NCI-H774 (cell line): ENCODE results near the gene PBXIP1.

Source experiments
- DNase-seq: peaks from one replicate; lab custom pipeline; 2025; lab: John Stamatoyannopoulos, UW

The PBXIP1 gene

DNA sequence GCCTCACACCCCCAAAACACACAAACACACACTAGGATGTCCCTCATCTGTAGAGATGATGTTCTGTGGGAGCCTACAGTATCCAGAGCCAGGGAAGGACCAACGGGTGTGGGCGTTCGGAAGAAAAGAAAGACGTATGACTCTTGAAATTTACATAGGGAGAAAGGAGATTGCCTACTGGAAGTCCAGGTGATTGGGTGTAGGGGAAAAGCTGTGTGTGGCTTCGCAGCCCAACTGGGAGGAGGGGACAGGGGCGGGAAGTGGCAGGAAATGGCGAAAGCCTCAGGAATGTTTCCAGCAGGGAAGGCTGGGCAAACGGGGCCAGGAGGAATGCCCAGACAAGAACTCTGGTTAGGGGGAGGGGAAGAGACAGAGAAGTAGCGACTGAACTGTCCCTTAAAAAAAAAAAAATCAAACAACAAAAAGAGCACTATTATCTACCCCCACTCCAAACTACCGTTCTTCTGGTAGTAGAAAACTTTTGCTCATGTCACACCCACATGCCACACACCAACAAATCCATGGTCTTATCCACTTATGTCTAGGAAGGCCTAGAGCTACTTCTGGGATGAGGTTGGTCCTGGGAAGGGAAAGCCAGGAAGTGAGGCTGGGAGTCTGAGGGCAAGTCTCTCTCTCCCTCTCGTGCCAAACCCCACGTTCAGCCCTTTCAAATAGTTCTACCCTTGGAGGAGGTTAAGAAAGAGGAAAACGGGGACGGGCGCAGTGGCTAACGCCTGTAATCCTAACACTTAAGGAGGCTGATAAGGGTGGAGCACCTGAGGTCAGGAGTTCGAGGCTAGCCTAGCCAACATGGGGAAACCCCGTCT lies 16.8 kb upstream of the PBXIP1 start:
- no peak for DNase-seq

DNA sequence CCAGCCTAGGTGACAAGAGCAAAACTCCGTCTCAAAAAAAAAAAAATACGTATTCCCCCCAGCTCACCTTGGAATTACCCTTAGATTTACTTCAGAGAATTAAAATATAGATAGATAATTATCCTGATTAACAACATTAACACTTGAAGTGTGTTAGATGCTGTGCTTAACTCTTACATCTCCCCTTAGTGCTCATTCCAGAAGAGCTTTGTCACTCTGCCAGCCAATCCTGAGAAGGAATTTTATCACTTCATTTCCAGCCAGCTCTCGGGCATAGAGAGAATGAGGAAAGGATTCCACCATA lies 16.3 kb upstream of the PBXIP1 start:
- no peak for DNase-seq

DNA sequence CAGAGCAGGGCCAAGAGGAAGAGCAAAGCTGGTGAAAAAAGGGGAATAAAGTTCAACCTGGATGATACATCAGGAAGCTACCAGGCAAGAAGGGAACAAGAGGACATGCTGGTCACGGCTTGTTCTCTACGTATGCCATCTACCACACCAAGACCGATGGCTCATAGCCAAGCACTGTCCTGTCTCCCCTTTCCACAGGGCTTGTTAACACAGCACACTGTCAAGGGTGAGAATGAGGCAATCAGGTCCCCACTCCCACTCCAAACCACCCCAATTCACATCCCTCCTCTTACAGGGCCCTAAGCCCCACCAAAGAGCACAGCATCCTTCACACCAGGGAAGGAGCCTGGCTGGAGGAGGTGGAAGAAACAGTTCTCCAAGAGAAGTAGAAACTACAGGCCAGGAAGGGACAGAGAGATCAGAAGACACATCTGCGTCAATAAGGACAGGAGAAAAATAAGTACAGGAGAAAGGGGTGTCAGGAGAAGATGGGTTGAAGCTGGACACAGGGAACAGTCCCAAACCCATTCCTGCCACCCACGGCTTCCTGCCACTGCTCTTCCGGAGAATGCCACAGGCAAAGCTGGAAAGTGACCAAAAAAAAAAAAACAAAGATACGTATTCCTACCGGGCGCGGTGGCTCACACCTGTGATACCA lies 15.6 kb upstream of the PBXIP1 start:
- DNase-seq = no peak

DNA sequence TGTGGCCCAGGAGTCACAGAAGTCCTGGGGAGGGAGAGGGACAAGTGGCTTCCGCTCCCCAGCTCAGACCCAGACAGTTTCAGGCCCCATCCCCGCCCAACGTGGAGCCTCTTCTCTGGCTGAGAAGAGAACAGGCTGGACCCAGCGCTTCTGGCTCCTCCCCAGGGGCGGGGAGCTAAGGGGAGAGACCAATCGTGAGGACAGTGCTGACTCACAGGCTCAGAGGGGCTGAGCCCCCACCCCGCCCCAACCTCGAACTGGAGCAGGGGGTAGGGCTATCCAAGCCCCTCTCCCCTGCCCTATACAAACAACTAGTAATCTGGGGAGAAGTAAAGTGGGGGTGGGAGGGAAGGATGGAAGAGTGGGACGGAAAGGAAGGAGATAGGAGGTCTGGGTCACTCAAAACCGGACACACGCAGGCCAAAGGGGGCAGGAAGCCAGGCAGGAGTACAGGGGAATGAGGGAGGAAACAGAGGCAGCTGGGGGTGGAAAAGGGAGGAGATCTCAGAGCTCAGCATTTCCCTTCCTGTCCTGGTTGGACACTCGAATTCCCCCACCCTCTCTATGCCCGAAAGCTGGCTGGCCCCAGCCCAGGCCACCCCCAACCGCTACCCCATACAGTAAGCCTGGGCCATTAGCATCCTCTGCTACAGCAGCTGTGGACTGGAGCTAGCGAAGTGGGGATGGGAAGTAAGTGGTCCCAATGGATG lies 14.9 kb upstream of the PBXIP1 start, which contains the start of gene SHC1:
Gene SHC1, minus strand, starts transcription at position 117 of the 710 bp plus-strand sequence. CDS start 221 bp downstream, outside the sequence.
- peak; percentile 75 for DNase-seq

DNA sequence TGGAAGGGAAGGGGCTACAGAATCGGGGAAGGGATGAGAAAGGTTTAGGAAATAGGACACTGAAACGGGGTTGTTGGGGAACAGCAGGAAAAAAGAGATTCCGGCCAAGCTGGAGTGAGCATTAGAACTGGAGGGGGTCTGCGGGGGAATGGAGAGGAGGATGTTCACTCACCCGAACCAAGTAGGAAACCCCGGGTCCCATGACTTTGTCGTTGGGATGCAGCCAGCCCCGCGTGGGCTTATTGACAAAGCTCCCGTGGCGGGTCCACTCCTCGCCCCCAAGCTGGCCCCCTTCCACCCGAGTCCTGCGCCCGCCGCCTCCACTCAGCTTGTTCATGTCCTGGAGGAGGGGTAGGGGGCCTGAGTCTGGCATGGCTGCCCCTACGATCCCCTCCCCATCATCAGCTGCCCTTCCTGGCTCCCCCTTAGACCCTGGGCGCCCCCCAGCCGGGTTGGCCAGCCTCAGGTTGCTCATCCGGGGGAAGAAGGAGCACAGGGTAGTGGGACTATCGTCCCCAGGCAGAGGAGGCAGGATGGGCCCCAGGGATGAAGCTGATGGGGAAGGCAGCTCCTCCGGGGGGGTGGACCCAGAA lies 14.1 kb upstream of the PBXIP1 start:
- DNase-seq = no peak

DNA sequence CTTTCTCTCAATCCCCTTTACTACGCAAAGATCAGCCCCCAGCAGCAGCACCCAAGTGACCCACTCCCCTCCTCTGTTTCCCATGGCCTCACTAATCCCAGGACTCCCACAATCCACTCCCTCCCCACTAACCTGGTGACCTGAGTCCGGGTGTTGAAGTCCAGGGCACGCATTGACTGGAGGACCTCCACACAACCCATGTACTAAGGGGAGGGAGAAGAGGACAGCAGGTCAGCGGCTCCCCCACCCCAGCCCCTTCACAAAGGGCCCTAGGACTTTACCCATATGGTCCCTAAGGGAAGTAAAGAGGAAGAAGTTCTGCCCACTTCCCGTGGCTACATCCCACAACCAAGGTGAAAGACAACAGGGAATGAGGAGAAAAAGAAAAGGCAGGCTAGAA lies 13.3 kb upstream of the PBXIP1 start:
- DNase-seq = no peak

DNA sequence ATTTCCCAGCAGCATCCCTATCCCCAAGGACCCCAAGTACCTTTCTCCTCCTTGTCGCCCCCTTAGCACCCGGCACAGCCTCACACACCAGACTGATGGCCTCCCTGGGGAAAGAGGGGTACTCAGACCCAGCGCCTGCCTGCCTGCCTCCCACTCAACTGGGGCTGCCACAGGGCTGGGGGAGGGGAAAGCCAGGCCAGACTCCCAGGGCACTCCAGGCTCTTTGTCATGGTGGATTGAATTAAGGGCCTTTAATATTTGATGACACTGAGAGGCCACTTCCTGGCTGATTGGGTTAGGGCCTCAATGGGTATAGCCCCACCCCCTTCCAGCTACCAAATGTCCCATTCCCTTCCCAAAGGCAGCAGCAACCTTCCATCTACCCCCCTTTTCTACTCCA lies 12.8 kb upstream of the PBXIP1 start:
- no peak for DNase-seq

DNA sequence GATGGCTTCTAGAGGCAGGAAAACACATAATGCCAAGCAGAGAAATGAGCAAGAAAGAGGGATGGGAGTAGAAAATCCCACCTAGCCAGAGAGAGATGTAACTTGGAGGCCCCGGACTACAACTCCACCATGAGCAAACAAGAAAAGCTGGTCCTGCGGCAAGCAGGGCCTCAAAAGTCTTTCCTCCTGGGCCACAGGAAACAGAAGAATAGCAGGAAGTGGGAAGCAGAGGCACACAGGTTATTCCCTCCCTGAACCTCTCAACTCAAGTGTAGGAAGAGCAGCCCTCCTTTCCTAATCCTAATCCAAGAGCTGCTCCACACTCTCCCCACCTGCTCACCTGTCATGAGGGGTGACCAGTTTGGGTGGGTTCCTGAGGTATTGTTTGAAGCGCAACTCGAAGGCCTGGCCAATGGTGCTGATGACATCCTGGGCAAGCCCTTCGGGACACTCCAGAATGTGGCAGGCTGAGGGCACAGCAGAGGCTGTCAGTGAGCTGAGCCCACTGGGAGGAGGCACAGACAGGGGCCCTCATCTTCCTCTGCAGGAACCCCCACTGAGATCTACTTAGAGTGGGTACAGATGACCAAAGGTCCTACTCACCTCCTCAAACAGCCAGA lies 11.5 kb upstream of the PBXIP1 start:
- DNase-seq = no peak

DNA sequence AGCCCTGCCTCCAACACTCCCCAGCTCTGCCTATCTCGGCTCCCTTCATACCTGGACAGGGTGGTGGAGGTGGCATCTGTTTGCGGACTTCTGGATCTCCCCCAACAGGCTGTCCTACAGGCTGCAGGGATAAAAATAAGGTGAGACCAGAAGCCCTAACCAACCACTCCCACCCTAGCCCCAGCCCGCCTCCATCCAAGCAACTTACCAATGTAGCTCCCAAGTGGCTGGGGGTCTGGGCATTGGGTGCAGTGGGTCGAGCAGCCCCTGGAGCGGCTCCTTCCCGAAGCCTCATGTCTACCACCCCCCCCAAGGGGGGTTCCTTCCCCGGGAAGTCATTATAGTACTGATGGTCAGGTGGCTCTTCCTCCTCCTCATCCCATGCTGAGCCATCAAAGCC lies 10.2 kb upstream of the PBXIP1 start:
- DNase-seq = no peak

DNA sequence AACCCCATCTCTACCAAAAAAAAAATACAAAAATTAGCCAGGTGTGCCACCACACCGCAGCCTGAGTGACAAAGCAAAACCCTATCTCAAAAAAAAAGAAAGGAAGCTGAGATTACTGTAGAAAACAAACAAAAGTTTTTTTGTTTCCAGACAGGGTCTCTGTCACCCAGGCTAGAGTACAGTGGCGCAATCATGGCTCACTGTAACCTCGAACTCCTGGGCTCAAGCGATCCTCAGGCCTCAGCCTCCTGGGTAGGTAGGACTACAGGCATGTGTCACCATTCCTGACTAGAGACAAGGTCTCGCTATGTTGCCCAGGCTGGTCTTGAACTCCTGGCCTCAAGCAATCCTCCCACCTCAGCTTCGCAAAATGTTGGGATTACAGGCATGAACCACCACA lies 8.5 kb upstream of the PBXIP1 start:
- DNase-seq = no peak

DNA sequence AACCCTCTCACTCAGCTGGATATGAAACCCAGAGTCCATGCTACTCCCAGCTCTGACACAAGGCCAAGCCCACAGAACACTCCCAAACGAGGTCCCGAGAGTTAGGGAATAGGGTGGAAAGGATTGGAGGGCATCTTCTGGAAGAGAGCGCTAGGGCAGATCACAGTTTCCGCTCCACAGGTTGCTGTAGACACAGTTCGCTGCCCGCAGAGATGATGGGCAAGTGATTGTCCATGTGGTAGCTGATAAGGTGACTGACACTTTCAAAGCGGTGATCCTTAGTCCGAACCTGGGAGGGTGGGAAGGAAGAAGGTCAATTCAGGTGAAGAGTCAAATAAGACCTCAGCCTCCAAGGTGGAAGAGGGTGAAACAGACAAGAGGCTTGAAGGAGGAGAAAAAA lies 7.7 kb upstream of the PBXIP1 start:
- no peak for DNase-seq

DNA sequence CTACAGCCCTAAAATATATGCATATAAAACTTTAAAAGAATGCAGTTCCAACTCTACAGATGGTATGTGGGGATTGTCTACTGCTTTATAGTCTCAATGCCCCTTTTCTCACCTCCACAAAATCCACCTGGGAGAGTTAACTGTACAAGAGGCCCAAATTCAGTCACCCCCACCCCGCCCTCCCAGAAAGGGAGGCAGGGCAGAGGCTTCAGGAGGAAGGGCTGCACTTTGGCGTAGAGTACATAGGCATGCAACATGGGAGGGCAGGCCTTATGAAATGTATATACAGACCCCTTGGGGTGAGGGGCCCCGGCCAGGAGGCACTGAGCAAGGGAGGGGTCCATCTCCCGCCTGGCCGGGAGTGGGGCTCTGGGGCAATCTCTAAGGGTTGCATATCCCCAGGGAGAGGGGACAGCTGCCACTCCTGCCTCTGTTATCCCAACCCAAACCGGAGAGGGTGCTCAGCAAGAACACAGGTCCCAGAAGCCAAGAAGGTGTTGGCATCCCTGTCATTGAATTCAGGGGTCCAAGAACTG lies 7.0 kb upstream of the PBXIP1 start:
- DNase-seq = no peak

DNA sequence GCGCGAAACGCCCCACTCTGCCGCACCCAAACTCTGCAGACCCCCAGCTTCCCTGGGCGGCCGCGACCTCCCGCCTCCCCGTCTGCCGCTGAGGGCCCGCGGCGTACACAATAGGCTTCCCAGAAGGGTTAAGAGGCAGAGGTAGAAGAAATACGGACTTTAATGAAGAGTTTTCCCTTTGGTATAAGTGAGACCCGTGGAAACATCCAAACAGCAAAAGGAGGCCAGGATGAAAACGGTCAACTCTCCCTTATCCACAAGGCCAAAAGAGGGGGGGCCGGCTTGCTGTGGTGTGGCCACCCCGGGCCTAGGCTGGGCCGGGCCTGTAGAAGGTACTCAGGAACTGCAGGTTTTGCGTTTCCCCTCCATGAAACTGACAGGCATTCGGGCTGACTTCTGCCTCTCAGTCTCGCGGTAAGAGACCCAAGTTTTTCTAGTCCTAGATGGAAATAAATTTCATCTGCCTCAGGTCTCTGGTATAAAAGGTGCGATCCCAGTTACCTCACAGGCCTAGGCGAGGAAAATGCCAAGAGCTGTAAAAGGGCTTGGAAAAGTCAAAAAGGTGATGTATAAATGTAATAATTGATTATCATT lies 6.4 kb upstream of the PBXIP1 start:
- DNase-seq = no peak

DNA sequence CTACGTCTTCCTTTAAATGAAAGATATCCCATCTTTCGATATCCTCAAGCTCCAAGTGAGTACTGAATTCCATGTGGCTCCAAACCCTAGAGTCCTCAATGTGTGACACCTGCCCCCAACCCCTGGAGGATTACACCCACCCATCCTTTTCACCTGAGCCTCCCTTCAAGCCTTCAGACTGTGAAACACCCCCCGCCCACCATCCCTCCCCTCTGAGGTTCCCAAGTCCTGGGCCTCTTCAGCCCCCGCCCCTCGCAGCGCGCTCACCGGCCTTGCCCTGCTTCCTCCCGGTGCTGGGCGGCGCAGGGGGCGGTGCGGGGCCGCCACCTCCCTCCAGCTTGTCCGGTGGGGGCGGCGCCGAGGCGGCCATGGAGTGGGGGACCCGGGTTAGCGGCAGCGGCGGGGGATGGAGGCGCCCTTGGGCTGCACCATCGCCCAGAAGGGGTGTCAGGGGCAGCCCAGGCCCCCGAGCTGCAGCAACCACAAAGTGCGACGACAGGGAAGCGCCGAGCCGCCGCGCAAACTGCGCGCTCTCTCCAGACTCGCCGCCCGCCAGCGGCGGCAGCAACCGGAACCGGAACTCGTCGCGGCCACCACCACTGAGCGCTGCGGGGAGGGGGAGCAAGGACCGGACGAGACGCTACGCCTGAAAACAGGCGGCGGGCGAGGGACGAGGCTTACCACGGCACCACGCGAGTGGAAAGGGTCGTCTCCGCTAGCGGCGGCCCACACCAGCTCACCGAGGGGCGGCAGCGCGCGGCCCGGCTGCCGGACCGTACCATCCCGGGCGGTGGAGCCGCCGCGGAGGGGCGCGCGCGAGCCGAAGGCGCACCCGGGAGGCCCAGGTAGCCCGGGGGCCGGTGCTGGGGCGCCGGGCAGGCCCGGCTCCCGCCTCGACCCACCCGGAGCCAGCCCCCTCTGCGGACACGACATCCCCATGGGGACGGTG lies 5.6 kb upstream of the PBXIP1 start, which contains the start of gene PYGO2:
Gene PYGO2, minus strand, starts transcription at position 576 of the 949 bp plus-strand sequence. Its CDS starts 206 bp downstream, at position 370.
- peak; percentile 81 for DNase-seq

DNA sequence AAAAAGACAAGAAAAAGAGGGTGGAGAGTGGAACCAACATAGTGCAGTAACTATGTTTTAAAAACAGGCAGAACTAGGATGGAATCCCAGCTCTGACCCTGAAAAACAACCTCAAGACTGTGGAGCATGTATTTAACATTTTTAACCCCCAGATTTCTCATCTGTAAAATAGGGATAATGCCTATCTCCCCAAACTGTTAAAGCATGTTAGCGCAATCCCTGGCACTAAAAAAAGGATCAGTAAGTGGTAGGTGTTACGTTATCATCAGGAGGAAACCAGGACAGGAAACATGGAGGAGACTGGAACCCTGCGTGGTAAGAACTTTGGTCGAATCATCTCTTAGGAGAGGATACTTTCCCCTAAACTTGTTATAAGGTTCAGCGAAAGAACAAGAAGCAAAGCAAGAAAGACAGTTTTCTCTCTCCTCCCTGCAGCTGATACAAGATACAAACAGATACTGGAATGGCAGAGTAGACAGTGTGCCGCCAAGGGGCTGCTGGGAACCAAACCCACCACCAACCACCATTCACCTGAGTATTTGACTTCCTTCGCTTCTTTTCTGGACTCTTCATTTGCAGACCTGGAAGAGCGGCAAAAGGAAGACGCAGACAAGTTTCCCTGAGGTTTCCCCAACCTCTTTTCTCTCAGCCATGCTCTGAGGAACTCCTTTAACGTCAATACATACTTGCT lies 4.7 kb upstream of the PBXIP1 start:
- no peak for DNase-seq

DNA sequence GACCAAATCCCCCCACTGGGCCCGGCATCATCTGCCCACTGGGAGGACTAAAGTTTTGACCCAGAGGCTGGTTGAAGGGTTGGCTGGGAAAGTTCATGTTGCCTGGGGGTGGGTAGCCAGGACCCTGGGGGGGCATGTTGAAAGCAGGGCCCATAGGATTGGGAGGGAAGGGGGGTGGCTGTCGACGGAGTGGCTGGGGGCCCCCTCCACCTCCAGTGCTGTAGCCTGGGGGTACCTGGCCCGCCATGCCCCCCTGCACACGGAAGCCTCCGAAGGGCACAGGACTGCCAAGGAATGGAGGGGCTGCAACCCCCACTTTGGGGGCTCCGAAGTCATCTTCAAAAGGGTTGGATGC lies 3.5 kb upstream of the PBXIP1 start:
- DNase-seq = no peak

DNA sequence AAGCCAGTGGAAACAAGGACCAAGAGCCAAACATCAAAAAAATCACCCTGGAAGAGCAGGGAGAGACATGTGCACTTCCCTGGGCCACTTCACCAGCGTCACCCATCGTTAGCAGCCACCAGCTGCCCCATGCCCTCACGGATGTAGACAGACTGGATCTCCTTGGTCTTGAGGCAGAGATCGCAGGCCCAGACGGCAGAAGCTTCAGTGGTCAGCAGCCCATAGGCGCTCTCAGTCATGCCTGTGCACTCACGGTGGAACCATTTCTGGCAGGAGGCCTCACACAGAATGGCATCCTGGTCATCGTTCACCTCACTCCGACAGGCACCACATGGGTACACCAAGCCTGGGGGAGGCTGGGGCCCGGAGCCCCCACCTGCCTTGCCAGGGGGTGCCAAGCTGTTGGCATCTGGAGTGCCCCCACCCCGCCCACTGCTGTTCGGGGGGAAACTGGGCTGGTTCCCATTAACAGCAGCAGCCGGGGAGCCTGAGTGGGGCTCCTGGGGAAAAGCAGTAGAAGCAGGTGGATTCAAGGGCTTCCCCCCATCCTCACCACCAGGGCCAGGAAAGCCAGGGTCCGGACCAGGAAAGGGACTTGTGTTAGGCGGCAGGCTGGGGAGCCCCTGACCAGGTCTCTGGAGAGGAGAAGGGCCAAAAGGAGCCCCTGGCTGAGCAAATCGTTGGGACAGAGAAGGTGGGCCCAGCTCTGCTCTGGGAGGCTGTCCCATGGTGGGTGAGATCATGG lies 3.0 kb upstream of the PBXIP1 start:
- no peak for DNase-seq

DNA sequence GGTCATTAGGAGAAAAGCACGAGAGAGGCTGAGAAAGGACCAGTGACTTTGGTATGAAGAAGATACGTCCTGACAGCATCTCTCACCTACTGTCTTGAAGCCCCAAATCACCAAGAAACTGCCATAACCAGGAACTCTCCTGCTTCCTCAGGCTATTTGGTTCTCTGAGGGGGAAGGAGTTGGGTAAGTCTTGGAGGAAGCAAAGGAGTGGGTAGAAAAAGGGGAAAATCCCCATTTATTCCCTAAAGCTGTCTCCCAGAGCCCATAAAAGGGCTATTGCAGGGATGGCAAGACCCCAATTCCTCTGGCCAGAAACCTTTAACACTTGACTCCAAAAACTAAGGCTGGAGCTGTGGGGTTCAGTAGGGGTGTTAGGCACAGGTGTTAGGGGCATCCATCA lies 2.1 kb upstream of the PBXIP1 start:
- DNase-seq = no peak

DNA sequence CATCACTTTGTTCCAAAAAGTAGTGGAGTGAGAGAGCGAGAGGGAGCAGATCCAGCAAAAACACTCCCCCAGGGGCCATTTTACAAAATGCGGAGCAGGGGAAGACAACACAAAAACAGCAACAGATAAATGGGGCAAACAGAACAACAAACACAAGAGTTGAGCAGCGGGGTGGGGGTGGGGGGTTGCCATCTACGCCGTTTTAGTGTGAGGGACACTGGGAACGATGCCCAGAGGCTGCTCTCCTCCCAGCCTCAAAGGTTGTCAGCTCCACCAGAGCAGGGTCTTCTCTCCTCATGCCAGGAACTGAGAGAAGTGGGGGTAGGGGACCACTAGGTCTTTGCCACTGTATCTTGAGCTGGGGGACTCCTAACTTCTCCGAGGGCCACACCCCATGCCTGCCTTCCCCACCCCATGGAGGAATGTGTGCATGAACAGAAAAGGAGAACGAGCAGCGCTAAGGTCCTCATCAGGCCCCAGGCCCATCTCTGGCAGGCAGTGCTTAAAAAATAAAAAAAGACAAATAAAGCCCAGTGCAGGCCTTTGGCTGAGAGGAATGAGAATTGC lies 1.3 kb upstream of the PBXIP1 start:
- no peak for DNase-seq
